Measurements from ENCODE around the gene ZNF280B. TPM values are rescaled to one million over a fixed set of nuclear protein-coding genes. Genes with fewer than 3 reads are reported as not detected.
"Not testable (repeated sequence)": the region's sequence is repeated elsewhere in the genome, so short reads cannot be mapped to it uniquely, and the experiment has no call there.

ZNF280B gene
- total and polyA plus RNA-seq, 4 donors: 0.21 to 0.29 TPM; not detected in 2

DNA sequence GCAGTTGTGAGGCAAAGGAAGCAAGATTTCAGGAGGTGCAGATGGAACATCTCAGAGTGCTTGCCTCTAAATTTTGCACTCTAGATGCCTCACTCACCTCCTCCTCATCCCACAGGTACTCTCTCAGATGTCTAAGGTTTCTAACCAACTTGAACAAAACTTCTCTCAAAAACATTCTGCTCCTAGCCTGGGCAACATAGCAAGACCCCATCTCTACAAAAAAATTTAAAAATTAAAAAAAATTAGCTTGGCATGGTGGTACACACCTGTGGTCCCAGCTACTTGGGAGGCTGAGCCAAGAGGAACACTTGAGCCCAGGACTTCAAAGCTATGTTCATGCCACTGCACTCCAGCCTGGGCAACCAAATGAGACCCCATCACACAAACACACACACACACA lies 7.3 kb upstream of the ZNF280B start:
- H3K36me3 ChIP-seq (ENCODE audit: control insufficient read depth in 1 of 2, insufficient read depth in 2 of 2, low read length in 1 of 2): no peaks in the 10 kb centered on the region
- H3K9me3 ChIP-seq (ENCODE audit: control insufficient read depth, low read length): no peaks in the 10 kb centered on the region
- H3K4me1 ChIP-seq (ENCODE audit: control insufficient read depth in 1 of 2, insufficient read depth in 2 of 2, low read length in 2 of 2): no peaks in the 10 kb centered on the region
- DNase-seq (no peak), ATAC-seq (ENCODE audit: low FRiP score) (no peak)
- intact Hi-C loops (cut with DNase I): no loop called here
- H3K27me3 ChIP-seq (ENCODE audit: control insufficient read depth in 1 of 2, insufficient read depth in 2 of 2, low read length in 1 of 2): peaks cover 0 to 4% of the 10 kb centered on the region in 2 donors
- H3K4me3 ChIP-seq (ENCODE audit: low read length in 2 of 2): no peak overlapping the region
- H3K27ac ChIP-seq (ENCODE audit: low read depth in 1 of 2, low read length in 2 of 2): no peak overlapping the region

DNA sequence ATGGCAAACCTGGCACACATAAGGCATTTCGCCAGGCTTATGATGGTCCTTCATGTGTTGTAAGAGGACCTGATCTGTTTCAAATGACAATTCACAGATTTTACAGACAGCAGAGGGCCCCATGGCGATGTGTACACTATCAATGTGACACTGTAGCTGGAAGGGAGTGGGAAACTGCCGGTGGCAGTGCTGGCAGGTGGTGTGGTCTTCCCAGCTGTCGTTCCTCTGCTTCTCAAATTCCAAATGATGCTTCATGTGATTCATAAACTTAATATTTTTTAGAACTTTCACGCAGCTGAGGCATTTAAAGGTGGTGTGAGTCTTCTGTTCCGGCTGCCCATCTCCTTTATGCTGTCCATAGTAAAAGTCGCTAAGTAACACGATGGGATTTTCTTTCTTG lies 5.9 kb upstream of the ZNF280B start:
- intact Hi-C loops (cut with DNase I); DNase-seq; H3K9me3 ChIP-seq (ENCODE audit: control insufficient read depth, low read length); H3K27me3 ChIP-seq (ENCODE audit: control insufficient read depth in 1 of 2, insufficient read depth in 2 of 2, low read length in 1 of 2); H3K4me3 ChIP-seq (ENCODE audit: low read length in 2 of 2); H3K4me1 ChIP-seq (ENCODE audit: control insufficient read depth in 1 of 2, insufficient read depth in 2 of 2, low read length in 2 of 2); ATAC-seq (ENCODE audit: low FRiP score); H3K36me3 ChIP-seq (ENCODE audit: control insufficient read depth in 1 of 2, insufficient read depth in 2 of 2, low read length in 1 of 2); H3K27ac ChIP-seq (ENCODE audit: low read depth in 1 of 2, low read length in 2 of 2): not testable (repeated sequence)
- WGBS, 2 donors: 46 to 50% methylated on average over 8 of the region's 8 CpGs

GRCh38 chr22:22513619-22514018 lies 5.1 kb upstream of the ZNF280B start:
- Histone ChIP-seq H3K27ac (ENCODE audit: low read depth in 1 of 2, low read length in 2 of 2) (no peak overlapping the region), H3K4me1 (ENCODE audit: control insufficient read depth in 1 of 2, insufficient read depth in 2 of 2, low read length in 2 of 2) (no peaks in the 10 kb centered on the region), H3K27me3 (ENCODE audit: control insufficient read depth in 1 of 2, insufficient read depth in 2 of 2, low read length in 1 of 2) (peaks cover 0 to 4% of the 10 kb centered on the region in 2 donors), H3K4me3 (ENCODE audit: low read length in 2 of 2) (no peak overlapping the region), H3K9me3 (ENCODE audit: control insufficient read depth, low read length) (peaks cover 3% of the 10 kb centered on the region), H3K36me3 (ENCODE audit: control insufficient read depth in 1 of 2, insufficient read depth in 2 of 2, low read length in 1 of 2) (no peaks in the 10 kb centered on the region)
- intact Hi-C loops (cut with DNase I): no loop called here
- 91 to 94% methylated on average over 2 of the region's 2 CpGs for WGBS, 2 donors
- DNase-seq: no peak
- ATAC-seq (ENCODE audit: low FRiP score): no peak

GRCh38 chr22:22512951-22513350 lies 4.4 kb upstream of the ZNF280B start:
- H3K4me3 ChIP-seq (ENCODE audit: low read length in 2 of 2): no peak overlapping the region
- peaks cover 0 to 4% of the 10 kb centered on the region in 2 donors for H3K27me3 ChIP-seq (ENCODE audit: control insufficient read depth in 1 of 2, insufficient read depth in 2 of 2, low read length in 1 of 2)
- H3K36me3 ChIP-seq (ENCODE audit: control insufficient read depth in 1 of 2, insufficient read depth in 2 of 2, low read length in 1 of 2): no peaks in the 10 kb centered on the region
- no peak overlapping the region for H3K27ac ChIP-seq (ENCODE audit: low read depth in 1 of 2, low read length in 2 of 2)
- WGBS, 2 donors: 28 to 38% methylated on average over 5 of the region's 5 CpGs
- DNase-seq (no peak), ATAC-seq (ENCODE audit: low FRiP score) (no peak)
- H3K4me1 ChIP-seq (ENCODE audit: control insufficient read depth in 1 of 2, insufficient read depth in 2 of 2, low read length in 2 of 2): no peaks in the 10 kb centered on the region
- intact Hi-C loops (cut with DNase I): no loop called here
- peaks cover 6% of the 10 kb centered on the region for H3K9me3 ChIP-seq (ENCODE audit: control insufficient read depth, low read length)

- H3K27me3 ChIP-seq (ENCODE audit: control insufficient read depth in 1 of 2, insufficient read depth in 2 of 2, low read length in 1 of 2); DNase-seq; H3K9me3 ChIP-seq (ENCODE audit: control insufficient read depth, low read length); H3K27ac ChIP-seq (ENCODE audit: low read depth in 1 of 2, low read length in 2 of 2); H3K4me1 ChIP-seq (ENCODE audit: control insufficient read depth in 1 of 2, insufficient read depth in 2 of 2, low read length in 2 of 2); H3K4me3 ChIP-seq (ENCODE audit: low read length in 2 of 2); ATAC-seq (ENCODE audit: low FRiP score); intact Hi-C loops (cut with DNase I); H3K36me3 ChIP-seq (ENCODE audit: control insufficient read depth in 1 of 2, insufficient read depth in 2 of 2, low read length in 1 of 2): not testable (repeated sequence)
- WGBS, 2 donors: 93 to 94% methylated on average over 7 of the region's 7 CpGs
These were observed 2.3 kb upstream of the ZNF280B start for GRCh38 chr22:22510833-22511232.

DNA sequence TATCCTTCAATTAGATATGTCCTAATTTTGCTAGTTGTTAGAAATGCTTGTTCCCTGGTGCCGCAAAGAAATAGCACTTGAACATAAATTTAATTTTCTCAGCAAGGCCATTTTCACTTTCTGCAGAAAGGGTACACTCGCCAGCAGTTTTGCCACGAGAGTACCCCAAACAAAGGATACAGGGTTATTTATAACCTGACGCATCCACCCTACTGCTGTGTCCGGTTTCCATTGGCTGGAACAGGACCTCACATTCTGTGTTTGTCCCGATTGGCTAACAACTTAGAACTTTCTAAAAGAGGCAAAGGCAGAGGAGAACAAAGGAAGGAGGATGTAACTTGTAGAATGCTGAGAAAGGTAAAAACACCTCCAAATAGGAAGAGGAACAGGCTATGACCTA lies 1.4 kb upstream of the ZNF280B start:
- 93 to 95% methylated on average over 6 of the region's 6 CpGs for WGBS, 2 donors
- H3K9me3 ChIP-seq (ENCODE audit: control insufficient read depth, low read length); H3K27me3 ChIP-seq (ENCODE audit: control insufficient read depth in 1 of 2, insufficient read depth in 2 of 2, low read length in 1 of 2); ATAC-seq (ENCODE audit: low FRiP score); H3K4me1 ChIP-seq (ENCODE audit: control insufficient read depth in 1 of 2, insufficient read depth in 2 of 2, low read length in 2 of 2); H3K27ac ChIP-seq (ENCODE audit: low read depth in 1 of 2, low read length in 2 of 2); H3K36me3 ChIP-seq (ENCODE audit: control insufficient read depth in 1 of 2, insufficient read depth in 2 of 2, low read length in 1 of 2); intact Hi-C loops (cut with DNase I); H3K4me3 ChIP-seq (ENCODE audit: low read length in 2 of 2); DNase-seq: not testable (repeated sequence)

DNA sequence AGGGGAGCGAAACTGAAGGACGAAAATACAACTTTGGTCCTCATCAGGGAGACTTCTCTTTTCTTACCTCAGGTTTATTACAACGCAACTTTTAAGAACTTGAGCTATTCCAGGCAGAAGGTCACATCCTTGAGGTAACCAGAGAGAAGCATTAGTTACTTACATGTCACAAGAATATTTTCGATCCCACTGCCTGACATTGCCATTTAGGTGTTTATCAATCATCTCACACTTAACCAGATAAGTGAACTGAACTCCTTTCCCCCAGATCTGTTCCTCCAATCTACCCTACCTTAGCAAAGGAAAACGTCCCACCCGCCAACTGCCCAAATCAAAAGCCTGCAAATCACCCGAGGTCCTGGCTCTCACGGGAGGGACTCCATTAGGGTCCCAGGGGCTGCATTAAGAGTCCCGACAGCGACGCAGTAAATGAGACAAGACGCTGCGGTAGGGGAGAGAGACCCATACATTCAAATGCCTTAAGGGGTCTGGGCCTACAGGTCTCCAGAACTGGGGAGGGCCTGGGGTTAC lies 734 bp downstream of the ZNF280B start:
- peaks cover 8% of the 10 kb centered on the region for H3K9me3 ChIP-seq (ENCODE audit: control insufficient read depth, low read length)
- DNase-seq (no peak), ATAC-seq (ENCODE audit: low FRiP score) (no peak)
- no peak overlapping the region for H3K4me3 ChIP-seq (ENCODE audit: low read length in 2 of 2)
- no peaks in the 10 kb centered on the region for H3K27me3 ChIP-seq (ENCODE audit: control insufficient read depth in 1 of 2, insufficient read depth in 2 of 2, low read length in 1 of 2)
- no peak overlapping the region for H3K27ac ChIP-seq (ENCODE audit: low read depth in 1 of 2, low read length in 2 of 2)
- 32 to 35% methylated on average over 13 of the region's 13 CpGs for WGBS, 2 donors
- intact Hi-C loops (cut with DNase I): no loop called here
- H3K4me1 ChIP-seq (ENCODE audit: control insufficient read depth in 1 of 2, insufficient read depth in 2 of 2, low read length in 2 of 2): no peaks in the 10 kb centered on the region
- no peaks in the 10 kb centered on the region for H3K36me3 ChIP-seq (ENCODE audit: control insufficient read depth in 1 of 2, insufficient read depth in 2 of 2, low read length in 1 of 2)

DNA sequence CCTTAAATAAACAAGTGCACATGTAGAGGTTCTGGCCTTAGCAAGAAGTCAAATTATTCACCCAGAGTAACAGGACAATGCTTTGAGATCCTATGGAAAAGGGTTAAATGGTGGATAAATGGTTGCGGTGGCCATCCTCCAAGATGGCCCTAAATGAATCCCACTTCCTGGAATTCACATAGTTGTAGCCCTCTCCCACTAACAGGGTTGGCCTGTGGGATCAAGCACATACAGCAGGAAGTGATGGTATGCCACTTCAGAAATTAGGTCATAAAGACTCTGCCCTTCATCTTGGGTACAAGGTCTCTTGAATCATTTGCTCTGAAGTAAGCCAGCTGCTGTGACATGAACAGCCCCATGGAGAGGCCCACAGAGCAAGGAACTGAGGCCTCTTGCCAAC lies 1.8 kb downstream of the ZNF280B start:
- no peak for DNase-seq
- no peak overlapping the region for H3K4me3 ChIP-seq (ENCODE audit: low read length in 2 of 2)
- 95 to 97% methylated on average over 1 of the region's 1 CpG for WGBS, 2 donors
- H3K4me1 ChIP-seq (ENCODE audit: control insufficient read depth in 1 of 2, insufficient read depth in 2 of 2, low read length in 2 of 2): no peaks in the 10 kb centered on the region
- intact Hi-C loops (cut with DNase I): no loop called here
- H3K36me3 ChIP-seq (ENCODE audit: control insufficient read depth in 1 of 2, insufficient read depth in 2 of 2, low read length in 1 of 2): no peaks in the 10 kb centered on the region
- no peak overlapping the region for H3K27ac ChIP-seq (ENCODE audit: low read depth in 1 of 2, low read length in 2 of 2)
- H3K27me3 ChIP-seq (ENCODE audit: control insufficient read depth in 1 of 2, insufficient read depth in 2 of 2, low read length in 1 of 2): no peaks in the 10 kb centered on the region
- H3K9me3 ChIP-seq (ENCODE audit: control insufficient read depth, low read length): peaks cover 8% of the 10 kb centered on the region
- ATAC-seq (ENCODE audit: low FRiP score): no peak

DNA sequence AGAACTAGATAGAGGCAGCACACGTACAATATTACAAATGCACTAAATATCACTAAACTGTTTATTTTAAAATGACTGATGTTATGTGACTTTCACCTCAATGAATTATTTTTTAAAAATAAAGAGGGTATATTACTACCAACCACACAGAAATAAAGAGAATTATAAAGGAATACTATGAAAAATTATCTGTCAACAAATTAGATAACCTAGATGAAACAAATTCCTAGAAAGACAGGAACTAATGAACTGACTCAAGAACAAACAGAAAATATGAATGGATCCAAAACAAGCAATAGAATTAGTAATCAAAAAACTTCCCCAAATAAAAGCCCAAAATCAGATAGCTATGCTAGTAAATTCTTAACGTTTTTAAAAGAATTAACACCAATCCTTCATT lies 10.3 kb downstream of the ZNF280B start:
- H3K4me3 ChIP-seq (ENCODE audit: low read length in 2 of 2): no peak overlapping the region
- H3K27ac ChIP-seq (ENCODE audit: low read depth in 1 of 2, low read length in 2 of 2): no peak overlapping the region
- no peaks in the 10 kb centered on the region for H3K27me3 ChIP-seq (ENCODE audit: control insufficient read depth in 1 of 2, insufficient read depth in 2 of 2, low read length in 1 of 2)
- no peak for ATAC-seq (ENCODE audit: low FRiP score)
- WGBS, 2 donors: 69 to 73% methylated on average over 2 of the region's 2 CpGs
- intact Hi-C loops (cut with DNase I): no loop called here
- no peaks in the 10 kb centered on the region for H3K4me1 ChIP-seq (ENCODE audit: control insufficient read depth in 1 of 2, insufficient read depth in 2 of 2, low read length in 2 of 2)
- no peak for DNase-seq
- H3K36me3 ChIP-seq (ENCODE audit: control insufficient read depth in 1 of 2, insufficient read depth in 2 of 2, low read length in 1 of 2): no peaks in the 10 kb centered on the region
- H3K9me3 ChIP-seq (ENCODE audit: control insufficient read depth, low read length): no peaks in the 10 kb centered on the region
